HFFc6 (cell line): ENCODE data around the gene FGFBP2. TPM values are rescaled to one million over a fixed set of nuclear protein-coding genes. Genes with fewer than 3 reads are reported as not detected.

Experiments used
- DNase-seq: peaks from one replicate; pipeline ENCODE4 v3.0.0-alpha.2; 2018
- H3K27ac Mint-ChIP-seq: 2 replicates; pipeline ENCODE4 v1.8.0; 2020; ENCODE audit warnings: mild to moderate bottlenecking, mixed read lengths
- H3K27me3 Mint-ChIP-seq: 2 replicates; pipeline ENCODE4 v1.8.0; 2021; ENCODE audit warnings: mild to moderate bottlenecking, moderate library complexity, mixed read lengths; ENCODE audit not compliant: insufficient read depth
- H3K36me3 Mint-ChIP-seq: 2 replicates; pipeline ENCODE4 v1.8.0; 2021; ENCODE audit warnings: low read depth, mixed read lengths
- H3K4me1 Mint-ChIP-seq: 2 replicates; pipeline ENCODE4 v1.8.0; 2020; ENCODE audit warnings: low read depth, mixed read lengths
- H3K4me3 Mint-ChIP-seq: 2 replicates; pipeline ENCODE4 v1.8.0; 2020; ENCODE audit warnings: mild to moderate bottlenecking, moderate library complexity, mixed read lengths
- H3K9me3 Mint-ChIP-seq: 2 replicates; pipeline ENCODE4 v1.8.0; 2020; ENCODE audit warnings: mild to moderate bottlenecking, mixed read lengths
- CTCF ChIP-seq: fragments of 200-600 bp; sonication (generic); IDR thresholded peaks from 2 replicates; pipeline ENCODE4 v1.5.0; 2021; ENCODE audit warnings: antibody characterized with exemption, mild to moderate bottlenecking
- total RNA-seq, 6 experiments: library from RNA; stranded (reverse); fragmentation: NEBNext Ultra II Directional; extraction: Animal tissue kit (Norgen Biotek cat#: 25700); gene quantifications; 2 replicates in 1 of 6; 3 replicates in 5 of 6; pipeline ENCODE4 v1.2.3, GENCODE V29; 2021

The FGFBP2 gene
- total RNA-seq, 6 experiments from 2014 or later: not detected

GRCh38 chr4:16005676-16006075 lies 42.7 kb upstream of the FGFBP2 start:
- Mint-ChIP-seq H3K36me3 (no peaks in the 10 kb centered on the region), H3K27me3 (peaks cover 15% of the 10 kb centered on the region)

GRCh38 chr4:16001484-16001858 lies 38.5 kb upstream of the FGFBP2 start:
- no peak overlapping the region for H3K27ac Mint-ChIP-seq
- peaks cover 11% of the 10 kb centered on the region for H3K27me3 Mint-ChIP-seq
- H3K36me3 Mint-ChIP-seq: no peaks in the 10 kb centered on the region
- no peak overlapping the region for H3K4me3 Mint-ChIP-seq
- peak; percentile 67 for DNase-seq
- peak; percentile 89 for TF ChIP-seq CTCF
- peaks cover 6% of the 10 kb centered on the region for H3K4me1 Mint-ChIP-seq
- H3K9me3 Mint-ChIP-seq: no peaks in the 10 kb centered on the region

More at GRCh38 chr4:16005676-16006075, 42.7 kb upstream of the FGFBP2 start:
- Mint-ChIP-seq H3K4me3 (no peak overlapping the region), H3K27ac (no peak overlapping the region), H3K9me3 (no peaks in the 10 kb centered on the region), H3K4me1 (no peaks in the 10 kb centered on the region)
- DNase-seq: no peak
- no peak for TF ChIP-seq CTCF

- no peak for TF ChIP-seq CTCF
- Mint-ChIP-seq H3K4me3 (no peak overlapping the region), H3K27me3 (peaks cover 11% of the 10 kb centered on the region)
These were observed 37.9 kb upstream of the FGFBP2 start for GRCh38 chr4:16000708-16001483.

GRCh38 chr4:15996773-15997172 lies 33.8 kb upstream of the FGFBP2 start:
- DNase-seq: peak; percentile 40
- Mint-ChIP-seq H3K4me1 (peaks cover 6% of the 10 kb centered on the region), H3K4me3 (no peak overlapping the region), H3K9me3 (no peaks in the 10 kb centered on the region), H3K36me3 (no peaks in the 10 kb centered on the region), H3K27me3 (peaks cover 24% of the 10 kb centered on the region), H3K27ac (no peak overlapping the region)
- TF ChIP-seq CTCF: no peak

More at GRCh38 chr4:16000708-16001483, 37.9 kb upstream of the FGFBP2 start:
- H3K4me1 Mint-ChIP-seq: peaks cover 6% of the 10 kb centered on the region
- no peaks in the 10 kb centered on the region for H3K36me3 Mint-ChIP-seq
- H3K27ac Mint-ChIP-seq: no peak overlapping the region
- no peak for DNase-seq
- H3K9me3 Mint-ChIP-seq: no peaks in the 10 kb centered on the region

GRCh38 chr4:15995826-15996225 lies 32.9 kb upstream of the FGFBP2 start:
- Mint-ChIP-seq H3K9me3 (no peaks in the 10 kb centered on the region), H3K4me1 (peaks cover 6% of the 10 kb centered on the region), H3K36me3 (no peaks in the 10 kb centered on the region), H3K27ac (no peak overlapping the region), H3K27me3 (peaks cover 31% of the 10 kb centered on the region), H3K4me3 (no peak overlapping the region)
- no peak for DNase-seq
- TF ChIP-seq CTCF: no peak
